OCI-M2 (cell line): ENCODE data around the gene RGS7.
"Not testable (repeated sequence)": the region's sequence is repeated elsewhere in the genome, so short reads cannot be mapped to it uniquely, and the experiment has no call there.

Experiments
- DNase-seq: peaks from one replicate; lab custom pipeline; 2025; ENCODE audit not compliant: unreplicated experiment; lab: John Stamatoyannopoulos, UW

Gene RGS7

DNA sequence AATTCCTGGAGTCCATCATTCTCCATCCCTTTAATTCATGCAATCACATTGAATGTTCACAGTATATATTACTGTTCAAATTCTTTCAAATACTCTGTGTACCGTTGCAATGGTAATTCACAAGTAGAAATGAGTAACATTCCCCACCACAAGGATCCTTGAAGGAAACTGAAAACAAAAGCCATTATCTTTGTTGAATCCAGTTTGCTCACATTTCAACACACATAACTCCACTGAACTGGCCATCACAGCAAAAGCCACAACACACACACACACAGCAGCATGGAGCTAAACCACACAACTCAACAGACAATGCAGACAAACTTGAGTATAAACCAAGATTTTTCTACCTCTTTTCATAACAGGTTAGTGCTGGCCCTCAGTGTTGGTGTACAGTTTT lies 556.7 kb downstream of the RGS7 start:
- DNase-seq: no peak

GRCh38 chr1:240797050-240797449 lies 560.0 kb downstream of the RGS7 start:
- no peak for DNase-seq

- no peak for DNase-seq
These were observed 562.8 kb downstream of the RGS7 start for GRCh38 chr1:240794046-240794843.

- no peak for DNase-seq
These were observed 564.0 kb downstream of the RGS7 start for GRCh38 chr1:240792915-240793529.

- DNase-seq: no peak
These were observed 566.1 kb downstream of the RGS7 start for GRCh38 chr1:240790856-240791255.

GRCh38 chr1:240786880-240787279 lies 570.1 kb downstream of the RGS7 start:
- DNase-seq: no peak

GRCh38 chr1:240784776-240785175 lies 572.2 kb downstream of the RGS7 start:
- DNase-seq: no peak

DNA sequence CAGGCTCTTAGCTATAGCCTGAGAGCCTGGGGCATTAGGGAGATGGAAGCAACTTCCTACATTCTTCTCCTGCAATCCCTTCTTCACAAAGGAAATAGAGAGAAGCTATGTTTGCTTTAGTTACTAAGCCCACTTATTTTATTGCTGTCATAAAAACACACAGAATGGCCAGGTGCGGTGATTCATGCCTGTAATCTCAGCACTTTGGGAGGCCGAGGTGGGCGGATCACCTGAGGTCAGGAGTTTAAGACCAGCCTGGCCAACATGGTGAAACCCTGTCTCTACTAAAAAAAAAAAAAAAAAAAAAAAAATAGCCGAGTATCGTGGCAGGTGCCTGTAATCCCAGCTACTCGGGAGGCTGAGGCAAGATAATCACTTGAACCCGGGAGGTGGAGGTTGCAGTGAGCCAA lies 573.3 kb downstream of the RGS7 start:
- not testable (repeated sequence) for DNase-seq

DNA sequence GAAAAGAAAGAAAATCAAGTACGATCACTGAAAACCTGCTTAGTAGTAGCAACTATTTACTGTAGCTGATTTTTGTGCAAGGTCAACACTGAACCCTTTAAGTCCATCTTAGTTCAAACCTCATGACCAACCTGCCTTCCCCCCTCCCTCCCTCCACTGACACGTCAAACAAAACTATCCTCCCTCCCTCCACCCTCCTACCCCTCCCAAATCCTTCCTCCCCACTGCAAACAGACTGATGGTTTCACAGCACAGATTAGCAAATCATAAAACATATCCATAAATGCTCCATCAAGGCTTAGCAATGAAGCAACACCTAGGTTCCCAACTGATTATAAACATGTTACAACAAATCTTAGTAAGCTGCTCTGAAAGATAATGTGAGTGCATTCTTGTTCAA lies 580.8 kb downstream of the RGS7 start:
- no peak for DNase-seq

GRCh38 chr1:240772131-240772530 lies 584.9 kb downstream of the RGS7 start:
- DNase-seq: no peak

GRCh38 chr1:240771450-240771849 lies 585.6 kb downstream of the RGS7 start:
- DNase-seq: no peak

DNA sequence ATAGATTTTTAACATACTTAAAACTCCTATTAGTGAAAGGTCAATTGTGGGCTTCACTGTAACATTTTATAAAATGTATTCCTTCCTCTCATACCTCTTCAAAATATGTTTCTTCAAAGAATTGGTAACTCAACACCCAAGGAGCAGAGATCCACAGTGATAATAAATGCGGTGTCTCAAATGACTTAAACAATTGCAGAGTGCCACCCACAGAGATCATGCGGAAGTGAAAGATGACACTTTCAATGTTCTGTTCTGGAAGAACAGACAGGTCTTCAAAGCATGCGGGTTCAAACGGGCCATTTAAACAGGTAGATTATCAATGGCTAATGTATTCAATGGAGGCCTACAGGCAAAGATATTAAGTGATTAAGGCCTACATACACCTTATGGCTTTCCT lies 588.0 kb downstream of the RGS7 start:
- DNase-seq: no peak

- DNase-seq: no peak
These were observed 590.2 kb downstream of the RGS7 start for GRCh38 chr1:240766831-240767230.

- DNase-seq: no peak
These were observed 591.2 kb downstream of the RGS7 start for GRCh38 chr1:240765732-240766363.

DNA sequence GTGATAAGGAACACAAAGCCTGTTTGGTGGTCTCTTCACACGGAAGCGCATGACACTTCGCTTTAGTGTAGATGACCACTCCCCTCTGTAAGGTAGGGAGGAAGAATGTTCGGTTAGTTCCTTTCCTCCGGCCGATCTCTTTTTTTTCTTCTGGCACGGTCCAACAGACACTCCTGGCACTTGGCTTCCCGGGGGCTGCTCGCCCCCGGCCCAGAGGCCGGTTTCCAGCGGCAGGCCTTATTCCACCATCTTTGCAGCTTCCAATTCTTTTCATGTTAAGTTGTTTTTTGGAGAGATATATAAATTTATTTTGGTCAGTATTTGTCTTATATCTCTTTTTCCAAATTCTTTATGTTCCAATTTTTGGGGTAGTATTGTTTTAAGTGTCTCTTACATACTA lies 593.2 kb downstream of the RGS7 start:
- no peak for DNase-seq

DNA sequence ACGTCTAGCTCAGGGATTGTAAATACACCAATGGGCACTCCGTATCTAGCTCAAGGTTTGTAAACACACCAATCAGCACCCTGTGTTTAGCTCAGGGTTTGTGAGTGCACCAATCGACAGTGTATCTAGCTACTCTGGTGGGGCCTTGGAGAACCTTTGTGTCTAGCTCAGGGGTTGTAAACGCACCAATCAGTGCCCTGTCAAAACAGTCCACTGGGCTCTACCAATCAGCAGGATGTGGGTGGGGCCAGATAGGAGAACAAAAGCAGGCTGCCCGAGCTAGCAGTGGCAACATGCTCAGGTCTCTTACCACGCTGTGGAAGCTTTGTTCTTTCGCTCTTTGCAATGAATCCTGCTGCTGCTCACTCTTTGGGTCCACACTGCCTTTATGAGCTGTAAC lies 593.9 kb downstream of the RGS7 start:
- not testable (repeated sequence) for DNase-seq

GRCh38 chr1:240762471-240762987 lies 594.5 kb downstream of the RGS7 start:
- not testable (repeated sequence) for DNase-seq

- DNase-seq: not testable (repeated sequence)
These were observed 598.2 kb downstream of the RGS7 start for GRCh38 chr1:240758777-240759176.

- no peak for DNase-seq
These were observed 598.7 kb downstream of the RGS7 start for GRCh38 chr1:240758296-240758695.

GRCh38 chr1:240747907-240748306 lies 609.1 kb downstream of the RGS7 start:
- no peak for DNase-seq

GRCh38 chr1:240743705-240744104 lies 613.3 kb downstream of the RGS7 start:
- DNase-seq: no peak

GRCh38 chr1:240739754-240740153 lies 617.3 kb downstream of the RGS7 start:
- DNase-seq: no peak
